ENCODE results near the gene ENOX1.

DNA sequence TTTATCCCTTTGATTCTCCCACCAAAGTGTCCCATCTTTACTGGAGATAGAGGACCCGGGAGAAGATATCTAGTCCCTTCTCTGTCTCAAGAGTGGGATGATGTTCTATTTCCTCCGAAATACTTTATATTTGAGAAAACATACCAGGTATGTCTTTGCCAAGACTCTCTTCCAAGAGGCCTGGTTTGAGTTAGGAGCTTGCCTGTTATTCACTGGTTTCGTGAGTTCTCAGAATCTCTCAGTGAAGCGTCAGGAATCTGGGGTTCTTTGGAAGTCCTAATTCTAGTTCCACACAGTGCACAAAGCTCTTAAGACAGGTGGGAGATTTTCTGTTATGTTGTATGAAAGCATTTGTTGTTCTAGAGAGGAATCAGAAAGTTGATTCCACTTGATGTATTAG is 581.4 kb downstream of the ENOX1 start:
- TF ChIP-seq, protein P1, sequence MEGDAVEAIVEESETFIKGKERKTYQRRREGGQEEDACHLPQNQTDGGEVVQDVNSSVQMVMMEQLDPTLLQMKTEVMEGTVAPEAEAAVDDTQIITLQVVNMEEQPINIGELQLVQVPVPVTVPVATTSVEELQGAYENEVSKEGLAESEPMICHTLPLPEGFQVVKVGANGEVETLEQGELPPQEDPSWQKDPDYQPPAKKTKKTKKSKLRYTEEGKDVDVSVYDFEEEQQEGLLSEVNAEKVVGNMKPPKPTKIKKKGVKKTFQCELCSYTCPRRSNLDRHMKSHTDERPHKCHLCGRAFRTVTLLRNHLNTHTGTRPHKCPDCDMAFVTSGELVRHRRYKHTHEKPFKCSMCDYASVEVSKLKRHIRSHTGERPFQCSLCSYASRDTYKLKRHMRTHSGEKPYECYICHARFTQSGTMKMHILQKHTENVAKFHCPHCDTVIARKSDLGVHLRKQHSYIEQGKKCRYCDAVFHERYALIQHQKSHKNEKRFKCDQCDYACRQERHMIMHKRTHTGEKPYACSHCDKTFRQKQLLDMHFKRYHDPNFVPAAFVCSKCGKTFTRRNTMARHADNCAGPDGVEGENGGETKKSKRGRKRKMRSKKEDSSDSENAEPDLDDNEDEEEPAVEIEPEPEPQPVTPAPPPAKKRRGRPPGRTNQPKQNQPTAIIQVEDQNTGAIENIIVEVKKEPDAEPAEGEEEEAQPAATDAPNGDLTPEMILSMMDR (optimal IDR thresholded peaks at IDR 0.05 in 1 of 3, IDR thresholded peaks at IDR 0.05 in 1 of 3, conservative IDR thresholded peaks at IDR 0.05 in 1 of 3; ENCODE audit: extremely low read depth in 1 of 3, insufficient read depth in 2 of 3, low read length in 3 of 3) = no peak
- TF ChIP-seq EZH2 (IDR thresholded peaks at IDR 0.05; ENCODE audit: low read length) = no peak

Data from keratinocyte (primary cell).